Prostate gland (tissue), 2 donors: ENCODE measurements around the gene ATAD2B.

ENCODE experiments used
- CTCF ChIP-seq, 4 experiments: fragments of 200-600 bp in 2 of 4; fragments of 450-650 bp in 2 of 4; sonication (generic) in 2 of 4; IDR thresholded peaks; 1 replicate in 3 of 4; 2 replicates in 1 of 4; pipeline ENCODE4 v1.5.1; 2016 to 2019; ENCODE audit warnings: antibody characterized with exemption in 4 of 4, mild to moderate bottlenecking in 2 of 4, moderate library complexity in 2 of 4
- POLR2AphosphoS5 ChIP-seq: sonication (generic); formaldehyde crosslinking; IDR thresholded peaks from one replicate; pipeline ENCODE4 v1.6.1; 2017; ENCODE audit warnings: antibody characterized with exemption

GRCh38 chr2:23803264-23803964, 123.5 kb downstream of the ATAD2B start:
- TF ChIP-seq POLR2AphosphoS5 = no peak
- TF ChIP-seq CTCF (IDR thresholded peaks at IDR 0.05) = no peak
